GM12878 (cell line): ENCODE measurements around the gene GALNTL6. TPM values are rescaled to one million over a fixed set of nuclear protein-coding genes. Genes with fewer than 3 reads are reported as not detected.

ENCODE experiments used
- ATAC-seq: fragments of 200-7000 bp; cut with Tn5 transposase; 3 replicates; pipeline ENCODE4 v1.9.1; 2020; ENCODE audit warnings: mild to moderate bottlenecking, moderate library complexity
- BruUV-seq: library from RNA; stranded (reverse); fragments of 400-500 nt; replicated peaks from 2 replicates; lab custom pipeline; 2021; lab: Mats Ljungman, UMichigan
- CTCF ChIA-PET: fragments of 300-600 bp; sonication (Branson Sonifier 250); formaldehyde crosslinking; extraction: SDS; loops from one replicate; lab custom pipeline; 2021; ENCODE audit warnings: inconsistent platforms; lab: Yijun Ruan, JAX
- POLR2A ChIA-PET: fragments of 350-600 bp; formaldehyde crosslinking; extraction: SDS; loops from one replicate; lab custom pipeline; 2021; ENCODE audit warnings: inconsistent platforms; lab: Charles Lee
- RAD21 ChIA-PET: fragments of 300-600 bp; sonication (Branson Sonifier 250); formaldehyde crosslinking; loops from one replicate; lab custom pipeline; 2023; ENCODE audit warnings: antibody characterized with exemption; ENCODE audit not compliant: unreplicated experiment; lab: Charles Lee
- SMC1A ChIA-PET: fragments of 300-600 bp; sonication (Branson Sonifier 250); formaldehyde crosslinking; loops from one replicate; lab custom pipeline; 2023; ENCODE audit not compliant: unreplicated experiment, uncharacterized antibody; lab: Charles Lee
- DNase-seq: peaks from one replicate; pipeline ENCODE4 v3.0.0-alpha.2; 2011; ENCODE audit warnings: low read depth, low spot score
- FAIRE-seq: peaks from 3 replicates; lab custom pipeline; 2011; peaks lifted over from hg19 to GRCh38; lab: Jason Lieb, UNC
- H2AFZ ChIP-seq: 2 replicates; pipeline ENCODE4 v1.6.0; 2011; ENCODE audit warnings: low read depth, low read length, control low read depth; ENCODE audit not compliant: control insufficient read depth
- H3K27ac ChIP-seq: 2 replicates; pipeline ENCODE4 v1.5.1; 2011; ENCODE audit warnings: control low read depth; ENCODE audit not compliant: control insufficient read depth, insufficient read depth
- H3K27me3 ChIP-seq, 2 experiments: replicated peaks in 1 of 2; 2 replicates each; pipeline versions ENCODE4 v1.6.0 to v1.6.1; 2011; ENCODE audit warnings: low read length in 1 of 2; ENCODE audit not compliant: control insufficient read depth in 2 of 2, insufficient read depth in 2 of 2
- H3K36me3 ChIP-seq, 2 experiments: 2 replicates each; pipeline ENCODE4 v1.5.1; 2011; ENCODE audit warnings: low read length in 1 of 2; ENCODE audit not compliant: control insufficient read depth in 2 of 2, insufficient read depth in 2 of 2
- H3K4me1 ChIP-seq: 2 replicates; pipeline ENCODE4 v1.6.1; 2011; ENCODE audit warnings: mild to moderate bottlenecking, low read length, moderate library complexity, mixed read lengths; ENCODE audit not compliant: control insufficient read depth, insufficient read depth
- H3K4me2 ChIP-seq: 2 replicates; pipeline ENCODE4 v1.6.0; 2011; ENCODE audit warnings: control low read depth; ENCODE audit not compliant: control insufficient read depth, insufficient read depth
- H3K4me3 ChIP-seq: fragments of 200-600 bp; sonication (generic); 2 replicates; pipeline ENCODE4 v1.5.1; 2016
- H3K79me2 ChIP-seq: 2 replicates; pipeline ENCODE4 v1.6.0; 2011; ENCODE audit warnings: low read length; ENCODE audit not compliant: control insufficient read depth, insufficient read depth
- H3K9ac ChIP-seq: 2 replicates; pipeline ENCODE4 v1.8.0; 2011; ENCODE audit warnings: low read length, control low read depth, mixed read lengths; ENCODE audit not compliant: control insufficient read depth, insufficient read depth
- H3K9me3 ChIP-seq: replicated peaks from 3 replicates; pipeline ENCODE4 v1.5.1; 2011; ENCODE audit warnings: mild to moderate bottlenecking, low read length; ENCODE audit not compliant: control insufficient read depth, insufficient read depth
- H4K20me1 ChIP-seq: 2 replicates; pipeline ENCODE4 v1.6.0; 2011; ENCODE audit not compliant: control insufficient read depth, insufficient read depth
- BACH1 ChIP-seq: fragments of 450-650 bp; IDR thresholded peaks from 2 replicates; pipeline ENCODE4 v1.6.1; 2017; ENCODE audit warnings: mild to moderate bottlenecking, borderline replicate concordance
- FOXK2 ChIP-seq: fragments of 450-650 bp; IDR thresholded peaks from 2 replicates; pipeline ENCODE4 v1.6.1; 2017; ENCODE audit warnings: mild to moderate bottlenecking, moderate library complexity
- HCFC1 ChIP-seq: fragments of 150-350 bp; IDR thresholded peaks from 2 replicates; pipeline ENCODE4 v1.6.1; 2014; ENCODE audit warnings: low read length
- IRF5 ChIP-seq: fragments of 450-650 bp; IDR thresholded peaks from 2 replicates; pipeline ENCODE4 v1.6.1; 2017; ENCODE audit warnings: borderline replicate concordance
- KAT2A ChIP-seq: conservative IDR thresholded peaks from 2 replicates; pipeline ENCODE4 v1.6.1; 2011; ENCODE audit warnings: low read depth, low read length; ENCODE audit not compliant: control insufficient read depth
- MEF2B ChIP-seq: fragments of 450-650 bp; IDR thresholded peaks from 2 replicates; pipeline ENCODE4 v1.6.1; 2018; ENCODE audit warnings: mild to moderate bottlenecking, moderate library complexity; ENCODE audit not compliant: partially characterized antibody, poor library complexity, severe bottlenecking
- NBN ChIP-seq: fragments of 450-650 bp; IDR thresholded peaks from 2 replicates; pipeline ENCODE4 v1.6.1; 2016
- NFYB ChIP-seq: IDR thresholded peaks from 2 replicates; pipeline ENCODE4 v1.6.1; 2011; ENCODE audit warnings: low read depth, mild to moderate bottlenecking, low read length, improper control_type of control experiment, moderate library complexity; ENCODE audit not compliant: insufficient read depth
- RB1 ChIP-seq: fragments of 450-650 bp; formaldehyde crosslinking; IDR thresholded peaks from 2 replicates; pipeline ENCODE4 v1.6.1; 2017; ENCODE audit warnings: mild to moderate bottlenecking, borderline replicate concordance
- SMAD5 ChIP-seq: IDR thresholded peaks from 2 replicates; pipeline ENCODE4 v1.6.1; 2016; ENCODE audit warnings: antibody characterized with exemption, low read depth
- STAT3 ChIP-seq: IDR thresholded peaks from 2 replicates; pipeline ENCODE4 v1.6.1; 2011; ENCODE audit warnings: low read depth, low read length, improper control_type of control experiment
- SUZ12 ChIP-seq: fragments of 200-600 bp; sonication (generic); IDR thresholded peaks from one replicate; pipeline ENCODE4 v1.6.1; 2018; ENCODE audit warnings: antibody characterized with exemption, mild to moderate bottlenecking; ENCODE audit not compliant: unreplicated experiment
- YY1 ChIP-seq: IDR thresholded peaks from 2 replicates; pipeline ENCODE4 v1.6.1; 2011; ENCODE audit warnings: low read depth, mild to moderate bottlenecking, low read length
- in situ Hi-C: fragments of 300-500 bp; cut with MboI; formaldehyde crosslinking; loops from 9 replicates; pipeline ENCODE4 v1.14.3; 2018; ENCODE audit warnings: mixed read lengths
- intact Hi-C: fragments of 100-400 bp; cut with micrococcal nuclease; formaldehyde crosslinking; loops from one replicate; pipeline ENCODE4 v1.14.2; 2022; ENCODE audit not compliant: unreplicated experiment
- polyA plus RNA-seq, 11 experiments: library from polyadenylated mRNA; depleted of rRNA in 4 of 11; unstranded in 6 of 11; stranded (reverse) in 5 of 11; fragments of >200 nt; fragmentation: Nextera tagmentation in 4 of 11; fragmentation: Illumina TruSeq in 1 of 11; extraction: Ambion mirVana in 4 of 11; extraction: Trizol in 1 of 11; gene quantifications; 1 replicate in 1 of 11; 2 replicates in 10 of 11; pipeline versions ENCODE4 v1.2.1 to v1.2.3, GENCODE V29; 2011 to 2016; ENCODE audit warnings: inconsistent platforms in 2 of 11, missing spikeins in 2 of 11, low read depth in 1 of 11
- total RNA-seq, 4 experiments: library from RNA; depleted of rRNA in 3 of 4; stranded (reverse); fragments of >200 nt in 3 of 4; fragmentation: Illumina TruSeq in 1 of 4; extraction: Trizol in 1 of 4; gene quantifications; 2 replicates each; pipeline versions ENCODE4 v1.2.1 to v1.2.3, GENCODE V29; 2013 to 2021
- TF ChIP-seq, protein P1 (sequence below): fragments of 450-650 bp; IDR thresholded peaks from 2 replicates; pipeline ENCODE4 v1.6.1; 2014; ENCODE audit warnings: mild to moderate bottlenecking
- TF ChIP-seq, protein P2 (sequence below): IDR thresholded peaks from 2 replicates; pipeline ENCODE4 v1.6.1; 2012; ENCODE audit warnings: low read length, inconsistent platforms
- TF ChIP-seq, protein P3 (sequence below): fragments of 450-650 bp; formaldehyde crosslinking; IDR thresholded peaks from 2 replicates; pipeline ENCODE4 v1.5.0; 2022; ENCODE audit warnings: mild to moderate bottlenecking, missing genetic modification characterization

The GALNTL6 gene
- total and polyA plus RNA-seq, 10 of the 15 experiments (the other 5 are each of a cell fraction or from before 2014, with no cell fraction given) = 0.01 to 0.29 TPM; not detected in 8

- TF ChIP-seq MEF2B (no peak), SMAD5 (no peak)
These were observed 1114.1 kb downstream of the GALNTL6 start (continued) for GRCh38 chr4:172927096-172927814.

DNA sequence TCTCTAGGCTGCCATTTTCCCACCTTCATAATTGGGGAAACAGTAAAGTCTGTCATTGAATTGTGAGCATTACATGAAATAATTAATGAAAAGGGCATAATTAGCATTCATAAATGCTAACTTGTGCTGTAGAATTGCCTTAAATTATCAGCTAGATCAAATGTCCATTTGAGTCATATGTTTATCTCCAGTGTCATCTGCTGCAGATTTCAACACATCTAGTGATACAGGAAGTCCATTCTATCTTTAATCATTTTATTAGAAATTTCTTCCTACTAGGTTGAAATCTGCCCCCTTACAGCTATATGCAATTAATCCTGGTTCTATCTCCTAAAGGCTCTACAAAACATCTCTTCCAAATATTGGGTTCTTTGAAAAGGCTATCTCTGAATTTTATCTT is 1115.1 kb downstream of the GALNTL6 start:
- DNase-seq (no peak), ATAC-seq (no peak), FAIRE-seq (no peak)
- H4K20me1 ChIP-seq = no peaks in the 10 kb centered on the region
- RAD21 ChIA-PET = no interaction called here
- SMC1A ChIA-PET = no interaction called here
- H3K79me2 ChIP-seq = no peaks in the 10 kb centered on the region
- H3K4me1 ChIP-seq = no peaks in the 10 kb centered on the region
- TF ChIP-seq YY1 (no peak), NFYB (no peak), IRF5 (no peak), FOXK2 (no peak), KAT2A (no peak), SUZ12 (no peak), STAT3 (no peak), RB1 (no peak), BACH1 (no peak), NBN (no peak), HCFC1 (no peak)
- TF ChIP-seq, protein P1, sequence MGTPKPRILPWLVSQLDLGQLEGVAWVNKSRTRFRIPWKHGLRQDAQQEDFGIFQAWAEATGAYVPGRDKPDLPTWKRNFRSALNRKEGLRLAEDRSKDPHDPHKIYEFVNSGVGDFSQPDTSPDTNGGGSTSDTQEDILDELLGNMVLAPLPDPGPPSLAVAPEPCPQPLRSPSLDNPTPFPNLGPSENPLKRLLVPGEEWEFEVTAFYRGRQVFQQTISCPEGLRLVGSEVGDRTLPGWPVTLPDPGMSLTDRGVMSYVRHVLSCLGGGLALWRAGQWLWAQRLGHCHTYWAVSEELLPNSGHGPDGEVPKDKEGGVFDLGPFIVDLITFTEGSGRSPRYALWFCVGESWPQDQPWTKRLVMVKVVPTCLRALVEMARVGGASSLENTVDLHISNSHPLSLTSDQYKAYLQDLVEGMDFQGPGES = no peak
- TF ChIP-seq, protein P2, sequence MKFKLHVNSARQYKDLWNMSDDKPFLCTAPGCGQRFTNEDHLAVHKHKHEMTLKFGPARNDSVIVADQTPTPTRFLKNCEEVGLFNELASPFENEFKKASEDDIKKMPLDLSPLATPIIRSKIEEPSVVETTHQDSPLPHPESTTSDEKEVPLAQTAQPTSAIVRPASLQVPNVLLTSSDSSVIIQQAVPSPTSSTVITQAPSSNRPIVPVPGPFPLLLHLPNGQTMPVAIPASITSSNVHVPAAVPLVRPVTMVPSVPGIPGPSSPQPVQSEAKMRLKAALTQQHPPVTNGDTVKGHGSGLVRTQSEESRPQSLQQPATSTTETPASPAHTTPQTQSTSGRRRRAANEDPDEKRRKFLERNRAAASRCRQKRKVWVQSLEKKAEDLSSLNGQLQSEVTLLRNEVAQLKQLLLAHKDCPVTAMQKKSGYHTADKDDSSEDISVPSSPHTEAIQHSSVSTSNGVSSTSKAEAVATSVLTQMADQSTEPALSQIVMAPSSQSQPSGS = no peak
- TF ChIP-seq, protein P3, sequence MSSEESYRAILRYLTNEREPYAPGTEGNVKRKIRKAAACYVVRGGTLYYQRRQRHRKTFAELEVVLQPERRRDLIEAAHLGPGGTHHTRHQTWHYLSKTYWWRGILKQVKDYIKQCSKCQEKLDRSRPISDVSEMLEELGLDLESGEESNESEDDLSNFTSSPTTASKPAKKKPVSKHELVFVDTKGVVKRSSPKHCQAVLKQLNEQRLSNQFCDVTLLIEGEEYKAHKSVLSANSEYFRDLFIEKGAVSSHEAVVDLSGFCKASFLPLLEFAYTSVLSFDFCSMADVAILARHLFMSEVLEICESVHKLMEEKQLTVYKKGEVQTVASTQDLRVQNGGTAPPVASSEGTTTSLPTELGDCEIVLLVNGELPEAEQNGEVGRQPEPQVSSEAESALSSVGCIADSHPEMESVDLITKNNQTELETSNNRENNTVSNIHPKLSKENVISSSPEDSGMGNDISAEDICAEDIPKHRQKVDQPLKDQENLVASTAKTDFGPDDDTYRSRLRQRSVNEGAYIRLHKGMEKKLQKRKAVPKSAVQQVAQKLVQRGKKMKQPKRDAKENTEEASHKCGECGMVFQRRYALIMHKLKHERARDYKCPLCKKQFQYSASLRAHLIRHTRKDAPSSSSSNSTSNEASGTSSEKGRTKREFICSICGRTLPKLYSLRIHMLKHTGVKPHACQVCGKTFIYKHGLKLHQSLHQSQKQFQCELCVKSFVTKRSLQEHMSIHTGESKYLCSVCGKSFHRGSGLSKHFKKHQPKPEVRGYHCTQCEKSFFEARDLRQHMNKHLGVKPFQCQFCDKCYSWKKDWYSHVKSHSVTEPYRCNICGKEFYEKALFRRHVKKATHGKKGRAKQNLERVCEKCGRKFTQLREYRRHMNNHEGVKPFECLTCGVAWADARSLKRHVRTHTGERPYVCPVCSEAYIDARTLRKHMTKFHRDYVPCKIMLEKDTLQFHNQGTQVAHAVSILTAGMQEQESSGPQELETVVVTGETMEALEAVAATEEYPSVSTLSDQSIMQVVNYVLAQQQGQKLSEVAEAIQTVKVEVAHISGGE (CRISPR knock-in tag) = no peak
- BruUV-seq = no TSS peak
- H3K27ac ChIP-seq = no peak overlapping the region
- no peak overlapping the region for H3K9ac ChIP-seq
- H3K4me2 ChIP-seq = no peak overlapping the region
- POLR2A ChIA-PET = no interaction called here
- H2AFZ ChIP-seq = no peak overlapping the region
- H3K4me3 ChIP-seq = no peak overlapping the region
- no peaks in the 10 kb centered on the region for H3K9me3 ChIP-seq
- no peaks in the 10 kb centered on the region for H3K27me3 ChIP-seq
- CTCF ChIA-PET = no interaction called here
- intact Hi-C loops (no loop called here), in situ Hi-C loops (no loop called here)
- no peaks in the 10 kb centered on the region for H3K36me3 ChIP-seq
